ENCODE measurements around the gene PARM1.

GRCh38 chr4:74983253-74983635, 50.3 kb downstream of the PARM1 start:
- TF ChIP-seq CTCF (IDR thresholded peaks at IDR 0.05) = no peak
- TF ChIP-seq POLR2AphosphoS5 (IDR thresholded peaks at IDR 0.05) = no peak
- no peak for TF ChIP-seq POLR2A (IDR thresholded peaks at IDR 0.05)
